ENCODE results near the gene RAB25. TPM values are rescaled to one million over a fixed set of nuclear protein-coding genes. Genes with fewer than 3 reads are reported as not detected.
A peak's percentile ranks its signal among the peaks of the same experiment; 100 is the strongest.
"Not testable (repeated sequence)": the region's sequence is repeated elsewhere in the genome, so short reads cannot be mapped to it uniquely, and the experiment has no call there.

RAB25 gene
- total RNA-seq, 1 donor from 2014 or later = not detected

DNA sequence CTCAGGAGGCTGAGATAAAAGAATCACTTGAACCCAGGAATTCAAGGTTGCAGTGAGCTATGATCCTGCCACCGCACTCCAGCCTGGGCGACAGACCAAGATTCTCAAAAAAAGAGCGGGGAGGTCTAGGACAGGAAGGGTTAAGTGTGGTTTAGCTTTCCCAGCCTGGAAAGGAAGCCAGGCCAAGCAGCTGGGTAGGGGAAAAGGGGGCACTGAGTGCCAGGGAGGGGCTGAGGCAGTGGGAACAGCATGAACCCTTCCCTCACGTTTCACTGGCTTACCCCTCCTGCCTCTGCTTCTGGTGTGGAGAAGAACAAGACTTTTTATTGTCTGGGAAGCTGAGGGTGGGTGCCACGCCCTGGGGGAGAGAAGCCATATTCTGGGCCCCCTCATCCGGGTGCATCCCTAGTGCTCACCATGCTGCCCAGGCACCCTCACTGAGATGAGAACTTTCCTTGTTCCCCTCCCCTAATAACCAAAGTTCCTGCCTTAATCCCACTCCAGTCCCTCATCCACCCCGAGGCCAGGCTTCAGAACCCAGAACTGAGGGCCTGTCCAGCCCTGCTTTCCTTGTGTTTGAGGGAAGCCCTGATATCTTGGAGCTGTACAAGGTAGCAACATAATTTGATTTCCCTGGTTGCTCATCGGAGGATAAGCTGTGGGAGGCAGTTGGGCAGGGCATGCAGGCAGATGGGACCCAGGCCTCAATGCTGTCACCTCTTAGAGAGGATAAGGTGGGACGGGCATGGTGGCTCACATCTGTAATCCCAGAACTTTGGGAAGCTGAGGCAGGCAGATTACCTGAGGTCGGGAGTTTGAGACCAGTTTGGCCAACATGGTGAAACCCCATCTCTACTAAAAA is 51.5 kb downstream of the RAB25 start:
- DNase-seq (ENCODE audit: low spot score) (no peak), ATAC-seq (no peak)
- intact Hi-C loops (cut with DNase I) = no loop called here

DNA sequence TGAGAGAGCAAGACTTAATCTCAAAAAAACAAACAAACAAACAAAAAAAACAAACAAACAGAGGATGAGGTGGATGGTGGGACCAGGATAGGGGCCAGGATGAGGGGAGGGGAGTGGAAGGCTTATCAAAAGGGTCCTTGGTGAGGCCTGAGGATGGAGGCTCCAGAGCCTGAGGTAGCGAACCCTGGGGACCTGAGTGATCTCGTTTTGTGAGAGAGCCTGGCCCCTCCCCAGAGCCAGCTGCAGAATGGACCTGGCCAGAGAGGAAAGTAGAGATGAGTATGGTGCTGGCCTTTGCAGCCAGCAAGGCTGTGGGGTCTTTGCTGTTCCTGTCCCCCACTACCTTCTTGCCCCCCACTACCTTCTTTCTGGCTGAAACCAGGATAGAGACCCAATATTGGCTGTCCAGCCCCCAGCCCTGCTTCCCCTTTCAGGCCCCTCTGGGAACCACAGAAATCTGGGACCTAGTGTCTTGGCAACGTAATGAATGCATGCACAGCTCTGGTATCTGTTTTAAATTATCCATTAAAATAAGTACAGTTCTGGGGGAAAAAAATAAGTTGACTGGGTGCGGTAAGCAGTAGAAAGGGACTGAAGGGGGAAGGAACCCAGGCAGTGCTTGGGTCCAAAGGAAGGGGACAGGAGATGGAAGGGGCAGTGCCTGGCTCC is 52.5 kb downstream of the RAB25 start:
- intact Hi-C loops (cut with DNase I) = no loop called here
- ATAC-seq (no peak), DNase-seq (ENCODE audit: low spot score) (no peak)

DNA sequence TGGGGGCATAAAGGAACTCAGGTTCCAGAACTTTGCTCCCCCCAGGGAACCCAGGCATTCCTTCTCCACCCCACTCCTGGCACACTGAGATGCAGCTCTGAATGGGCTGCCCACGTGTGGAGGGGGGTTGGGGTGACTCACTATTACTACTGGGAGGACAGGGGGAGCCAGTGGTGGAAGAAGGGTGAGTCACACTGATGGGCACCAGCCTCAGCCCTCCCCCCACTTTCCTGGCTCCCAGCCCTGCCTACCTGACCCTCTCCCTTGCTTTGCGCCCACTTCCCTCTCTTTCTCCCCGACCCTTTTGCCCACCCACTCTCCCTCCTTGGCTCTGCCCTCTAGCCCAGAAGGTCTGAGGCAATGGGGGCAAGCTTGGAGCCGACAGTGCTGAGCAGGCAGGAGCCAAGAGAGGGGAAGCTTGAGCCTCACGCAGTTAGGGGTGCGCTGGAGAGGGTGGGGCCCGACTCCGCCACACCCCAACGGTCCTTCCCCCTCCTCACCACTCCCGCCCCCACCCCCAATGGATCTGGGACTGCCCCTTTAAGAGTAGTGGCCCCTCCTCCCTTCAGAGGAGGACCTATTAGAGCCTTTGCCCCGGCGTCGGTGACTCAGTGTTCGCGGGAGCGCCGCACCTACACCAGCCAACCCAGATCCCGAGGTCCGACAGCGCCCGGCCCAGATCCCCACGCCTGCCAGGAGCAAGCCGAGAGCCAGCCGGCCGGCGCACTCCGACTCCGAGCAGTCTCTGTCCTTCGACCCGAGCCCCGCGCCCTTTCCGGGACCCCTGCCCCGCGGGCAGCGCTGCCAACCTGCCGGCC is 53.4 kb downstream of the RAB25 start, which contains the start of gene LMNA:
Gene LMNA (plus strand): TSS at position 611 of the 818 bp plus-strand sequence. CDS start 208 bp downstream, outside the sequence.
- intact Hi-C loops (cut with DNase I) = no loop called here
- peak; percentile 91 for ATAC-seq
- peak; percentile 95 for DNase-seq (ENCODE audit: low spot score)

DNA sequence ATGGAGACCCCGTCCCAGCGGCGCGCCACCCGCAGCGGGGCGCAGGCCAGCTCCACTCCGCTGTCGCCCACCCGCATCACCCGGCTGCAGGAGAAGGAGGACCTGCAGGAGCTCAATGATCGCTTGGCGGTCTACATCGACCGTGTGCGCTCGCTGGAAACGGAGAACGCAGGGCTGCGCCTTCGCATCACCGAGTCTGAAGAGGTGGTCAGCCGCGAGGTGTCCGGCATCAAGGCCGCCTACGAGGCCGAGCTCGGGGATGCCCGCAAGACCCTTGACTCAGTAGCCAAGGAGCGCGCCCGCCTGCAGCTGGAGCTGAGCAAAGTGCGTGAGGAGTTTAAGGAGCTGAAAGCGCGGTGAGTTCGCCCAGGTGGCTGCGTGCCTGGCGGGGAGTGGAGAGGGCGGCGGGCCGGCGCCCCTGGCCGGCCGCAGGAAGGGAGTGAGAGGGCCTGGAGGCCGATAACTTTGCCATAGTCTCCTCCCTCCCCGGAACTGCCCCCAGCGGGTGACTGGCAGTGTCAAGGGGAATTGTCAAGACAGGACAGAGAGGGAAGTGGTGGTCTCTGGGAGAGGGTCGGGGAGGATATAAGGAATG is 54.1 kb downstream of the RAB25 start:
- DNase-seq (ENCODE audit: low spot score) (peak; percentile 74), ATAC-seq (peak; percentile 23)
- intact Hi-C loops (cut with DNase I) = no loop called here

DNA sequence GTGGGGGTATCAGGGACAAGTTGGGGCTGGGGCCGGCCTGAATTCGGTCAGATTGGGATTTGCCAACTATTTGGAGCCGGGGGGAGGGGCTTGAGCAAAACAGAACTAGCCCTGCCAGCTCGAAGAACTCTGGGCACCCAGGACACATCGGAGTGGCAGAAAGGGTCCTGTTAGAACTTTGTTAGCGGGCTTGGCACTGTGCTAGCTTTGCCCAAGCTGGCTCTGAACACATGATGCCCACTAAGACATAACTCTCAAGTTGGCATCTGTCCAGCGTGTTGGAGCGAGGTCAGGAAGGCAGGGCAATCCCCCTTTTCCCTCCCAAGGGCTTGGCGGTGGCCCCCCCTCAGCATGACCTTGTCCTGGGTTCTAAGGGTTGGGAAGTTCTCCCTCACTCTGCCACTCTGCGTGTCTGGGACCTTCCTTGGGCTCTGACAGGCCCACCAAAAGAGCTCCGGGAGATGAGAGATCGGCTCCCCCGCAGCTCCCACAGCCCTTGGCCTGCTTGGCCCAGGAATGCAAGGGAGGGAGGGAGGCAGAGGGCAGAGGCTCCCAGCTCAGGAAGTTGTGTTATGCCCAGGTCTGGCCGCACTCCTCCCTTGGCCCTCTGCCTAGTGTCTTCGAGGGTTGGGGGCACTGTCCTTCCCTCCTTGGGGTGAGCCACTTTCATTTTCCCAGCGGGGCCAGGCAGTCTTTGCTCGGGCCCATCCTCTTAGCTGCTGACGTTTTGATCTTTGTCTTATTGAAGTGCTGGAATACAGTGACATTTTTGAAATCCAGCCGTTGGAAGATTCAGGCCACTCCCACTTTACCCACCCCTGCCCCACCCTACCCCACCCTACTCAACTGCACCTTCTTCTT is 54.8 kb downstream of the RAB25 start:
- peak; percentile 81 for DNase-seq (ENCODE audit: low spot score)
- peak; percentile 44 for ATAC-seq
- intact Hi-C loops (cut with DNase I) = no loop called here

DNA sequence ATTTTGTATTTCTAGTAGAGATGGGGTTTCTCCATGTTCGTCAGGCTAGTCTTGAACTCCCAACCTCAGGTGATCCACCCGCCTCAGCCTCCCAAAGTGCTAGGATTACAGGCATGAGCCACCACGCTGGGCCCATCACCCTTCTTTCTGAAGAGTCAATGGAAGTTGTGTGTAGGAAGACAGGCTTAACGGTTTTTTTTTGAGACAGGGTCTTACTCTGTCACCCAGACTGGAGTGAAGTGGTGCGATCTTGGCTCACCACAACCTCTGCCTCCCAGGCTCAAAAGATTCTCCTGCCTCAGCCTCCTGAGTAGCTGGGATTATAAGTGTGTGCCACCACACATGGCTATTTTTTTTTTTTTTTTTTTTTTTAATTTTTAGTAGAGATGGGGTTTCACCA is 55.8 kb downstream of the RAB25 start:
- DNase-seq (ENCODE audit: low spot score); intact Hi-C loops (cut with DNase I); ATAC-seq: not testable (repeated sequence)

DNA sequence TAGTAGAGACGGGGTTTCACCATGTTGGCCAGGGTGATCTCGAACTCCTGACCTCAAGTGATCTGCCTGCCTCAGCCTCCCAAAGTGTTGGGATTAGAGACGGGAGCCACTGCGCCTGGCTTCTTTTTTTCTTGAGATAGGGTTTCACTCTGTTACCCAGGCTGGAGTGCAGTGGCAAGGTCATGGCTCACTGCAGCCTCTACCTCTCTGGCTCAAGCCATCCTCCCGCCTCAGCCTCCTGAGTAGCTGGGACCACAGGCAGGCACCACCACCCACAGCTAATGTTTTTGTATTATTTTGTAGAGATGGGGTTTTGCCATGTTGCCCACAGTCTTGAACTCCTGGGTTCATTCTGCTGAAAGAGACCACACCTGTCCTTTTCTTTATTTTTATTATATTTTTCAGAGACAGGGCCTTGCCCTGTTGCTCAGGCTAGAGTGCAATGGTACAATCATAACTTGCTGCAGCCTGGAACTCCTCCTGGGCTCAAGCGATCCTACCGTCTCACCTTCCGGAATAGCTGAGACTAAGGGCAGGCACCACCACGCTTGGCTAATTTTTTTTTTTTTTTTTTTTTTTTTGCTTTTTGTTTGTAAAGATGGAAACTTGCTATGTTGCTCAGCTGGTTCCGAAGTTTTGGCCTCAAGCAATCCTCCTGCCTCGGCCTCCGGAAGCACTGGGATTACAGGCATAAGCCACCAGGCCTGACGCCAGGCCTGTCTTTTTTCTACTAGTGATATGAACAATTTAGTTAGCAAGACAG is 56.6 kb downstream of the RAB25 start:
- intact Hi-C loops (cut with DNase I) = no loop called here
- no peak for ATAC-seq
- DNase-seq (ENCODE audit: low spot score) = no peak

DNA sequence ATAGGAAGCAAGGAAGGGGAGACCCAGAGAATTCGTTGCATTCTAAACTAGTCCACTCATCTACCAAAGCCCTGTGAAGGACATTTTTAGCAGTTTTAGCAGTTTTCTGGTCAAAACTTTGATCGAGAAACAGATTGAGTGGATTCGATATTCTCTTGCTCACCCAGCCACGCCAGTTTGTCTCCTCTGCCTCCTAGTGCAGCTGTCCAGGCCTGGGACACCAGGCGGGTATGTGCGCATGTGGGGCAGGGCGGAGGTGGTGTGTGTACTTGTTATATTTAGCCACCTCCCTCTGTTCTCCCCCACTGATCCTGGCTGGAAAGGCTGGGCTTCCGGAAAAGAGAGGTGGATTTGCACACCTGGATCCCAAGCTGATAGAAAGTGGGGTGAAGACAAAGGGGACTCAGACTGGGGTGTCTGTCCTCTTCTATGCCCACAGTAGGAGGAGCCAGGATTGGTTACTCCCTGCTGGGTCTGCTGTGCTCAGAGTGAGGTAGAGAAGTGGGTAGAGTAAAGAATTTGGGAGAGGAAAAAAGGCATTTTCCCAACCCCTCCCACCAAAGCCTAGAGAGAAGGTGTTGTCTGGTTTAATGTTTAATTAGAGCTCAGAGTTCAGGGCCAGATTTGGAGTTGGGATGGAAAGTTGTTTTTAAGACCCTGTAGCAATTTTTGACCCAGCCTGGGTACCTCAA is 57.4 kb downstream of the RAB25 start:
- intact Hi-C loops (cut with DNase I) = no loop called here
- DNase-seq (ENCODE audit: low spot score) (no peak), ATAC-seq (no peak)

DNA sequence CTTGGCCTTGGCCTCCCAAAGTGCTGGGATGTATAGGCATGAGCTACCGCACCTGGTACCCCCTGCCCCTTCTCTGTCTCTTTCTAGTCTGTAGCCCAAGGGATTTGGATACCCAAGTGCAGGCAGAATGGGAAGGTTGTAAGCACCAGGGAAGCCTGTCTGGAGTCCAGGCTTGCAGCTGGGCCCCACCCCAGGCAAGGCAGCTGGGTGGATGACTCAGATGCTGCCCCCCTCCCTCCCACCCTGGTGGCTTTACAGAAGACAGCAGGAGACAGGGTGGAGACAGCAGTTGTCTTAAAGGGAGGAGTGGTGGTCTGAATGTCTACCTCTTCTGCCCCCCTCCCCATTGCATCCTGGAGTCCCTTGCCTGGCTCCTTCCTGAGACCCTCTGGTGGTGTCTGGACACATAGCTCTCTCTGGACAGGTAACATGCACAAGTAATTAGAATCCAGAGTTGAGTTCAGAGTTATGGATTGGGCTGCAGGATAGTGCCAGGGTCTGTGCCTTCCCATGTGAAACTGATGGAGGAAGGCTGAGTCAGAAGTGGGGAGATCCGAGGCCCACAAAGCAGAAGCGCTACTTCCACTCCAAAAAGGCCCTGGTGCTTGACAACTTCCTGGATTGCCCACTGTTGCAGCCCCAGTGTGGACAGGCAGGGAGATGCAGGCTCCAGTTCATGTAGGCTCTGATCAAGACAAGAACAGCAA is 58.7 kb downstream of the RAB25 start:
- no peak for ATAC-seq
- intact Hi-C loops (cut with DNase I) = no loop called here
- no peak for DNase-seq (ENCODE audit: low spot score)

Other genes with a start within 250 kb of the RAB25 start
- gene GON4L, start 203.9 kb upstream of the RAB25 start, total RNA-seq = 79.6 TPM
- gene SYT11, start 201.6 kb upstream of the RAB25 start, total RNA-seq = 45.0 TPM
- gene RIT1, start 149.8 kb upstream of the RAB25 start, total RNA-seq = 38.8 TPM
- gene KHDC4, start 126.7 kb upstream of the RAB25 start, total RNA-seq = 65.4 TPM
- not detected for gene RXFP4, start 119.5 kb upstream of the RAB25 start, total RNA-seq
- 196 TPM for gene ARHGEF2, start 82.6 kb upstream of the RAB25 start, total RNA-seq
- gene SSR2, start 40.2 kb upstream of the RAB25 start, total RNA-seq = 126 TPM
- 37.6 TPM for gene UBQLN4, start 7.4 kb upstream of the RAB25 start, total RNA-seq
- gene LAMTOR2, start 6.4 kb upstream of the RAB25 start, total RNA-seq = 35.8 TPM
- gene MEX3A, start 21.3 kb downstream of the RAB25 start, total RNA-seq = 1.2 TPM
- 322 TPM for gene LMNA, start 53.6 kb downstream of the RAB25 start, total RNA-seq
- 8.4 TPM for gene SEMA4A, start 92.4 kb downstream of the RAB25 start, total RNA-seq
- gene SLC25A44, start 132.9 kb downstream of the RAB25 start, total RNA-seq = 16.3 TPM
- 37.4 TPM for gene PMF1, start 151.8 kb downstream of the RAB25 start, total RNA-seq
- gene BGLAP, start 181.0 kb downstream of the RAB25 start, total RNA-seq = 5.1 TPM
- 48.9 TPM for gene PAQR6, start 186.9 kb downstream of the RAB25 start, total RNA-seq
- 64.0 TPM for gene SMG5, start 221.7 kb downstream of the RAB25 start, total RNA-seq
- gene TMEM79, start 223.2 kb downstream of the RAB25 start, total RNA-seq = 3.1 TPM
- gene GLMP, start 234.5 kb downstream of the RAB25 start, total RNA-seq = 39.0 TPM
- gene VHLL, start 238.1 kb downstream of the RAB25 start, total RNA-seq = not detected

Data from sciatic nerve (tissue), 2 donors.